H9 (cell line): ENCODE data around the gene CACNG6. TPM values are rescaled to one million over a fixed set of nuclear protein-coding genes. Genes with fewer than 3 reads are reported as not detected.

Experiments used
- DNase-seq: peaks from one replicate; pipeline ENCODE4 v3.0.0-alpha.2; 2017
- H2AFZ ChIP-seq: one replicate; pipeline ENCODE4 v1.6.1; 2013; ENCODE audit warnings: mild to moderate bottlenecking, low read length, control low read depth, moderate library complexity
- H2AK5ac ChIP-seq: 2 replicates; pipeline ENCODE4 v1.6.1; 2013; ENCODE audit warnings: low read length, control low read depth, mixed read lengths; ENCODE audit not compliant: insufficient read length
- H2BK120ac ChIP-seq: one replicate; pipeline ENCODE4 v1.6.1; 2013; ENCODE audit warnings: low read depth, mild to moderate bottlenecking, low read length, control low read depth, inconsistent platforms; ENCODE audit not compliant: poor library complexity, severe bottlenecking
- H2BK12ac ChIP-seq: 2 replicates; pipeline ENCODE4 v1.6.1; 2013; ENCODE audit warnings: low read length, control low read depth, mixed read lengths, low read depth; ENCODE audit not compliant: insufficient read length
- H2BK15ac ChIP-seq: 2 replicates; pipeline ENCODE4 v1.6.1; 2013; ENCODE audit warnings: low read depth, low read length, control low read depth
- H2BK20ac ChIP-seq: one replicate; pipeline ENCODE4 v1.6.1; 2013; ENCODE audit warnings: low read depth, mild to moderate bottlenecking, low read length, control low read depth, inconsistent platforms; ENCODE audit not compliant: poor library complexity, severe bottlenecking
- H2BK5ac ChIP-seq: 2 replicates; pipeline ENCODE4 v1.6.1; 2013; ENCODE audit warnings: low read length, control low read depth, mixed read lengths; ENCODE audit not compliant: insufficient read length
- H3K14ac ChIP-seq: 2 replicates; pipeline ENCODE4 v1.6.1; 2013; ENCODE audit warnings: low read length, control low read depth; ENCODE audit not compliant: insufficient read depth
- H3K18ac ChIP-seq: 2 replicates; pipeline ENCODE4 v1.6.1; 2013; ENCODE audit warnings: low read depth, mild to moderate bottlenecking, mixed read lengths, low read length, control low read depth; ENCODE audit not compliant: insufficient read length
- H3K23ac ChIP-seq: 2 replicates; pipeline ENCODE4 v1.6.1; 2013; ENCODE audit warnings: low read length, control low read depth, mixed read lengths, low read depth; ENCODE audit not compliant: insufficient read length
- H3K23me2 ChIP-seq: 2 replicates; pipeline ENCODE4 v1.6.1; 2013; ENCODE audit warnings: low read depth, mild to moderate bottlenecking, mixed read lengths, low read length, control low read depth; ENCODE audit not compliant: insufficient read length, poor library complexity, severe bottlenecking
- H3K27ac ChIP-seq: 2 replicates; pipeline ENCODE4 v1.5.1; 2013; ENCODE audit warnings: low read length, control low read depth, mixed read lengths, low read depth; ENCODE audit not compliant: insufficient read length
- H3K27me3 ChIP-seq: 2 replicates; pipeline ENCODE4 v1.6.1; 2013; ENCODE audit warnings: low read length, control low read depth, inconsistent platforms; ENCODE audit not compliant: insufficient read depth
- H3K4ac ChIP-seq: 2 replicates; pipeline ENCODE4 v1.6.1; 2013; ENCODE audit warnings: low read depth, mild to moderate bottlenecking, control low read depth, inconsistent platforms, low read length, moderate library complexity
- H3K4me1 ChIP-seq: 2 replicates; pipeline ENCODE4 v1.6.1; 2013; ENCODE audit warnings: low read length, control low read depth, inconsistent platforms; ENCODE audit not compliant: insufficient read depth
- H3K4me2 ChIP-seq: 2 replicates; pipeline ENCODE4 v1.6.1; 2013; ENCODE audit warnings: low read length, control low read depth, mixed read lengths; ENCODE audit not compliant: insufficient read length, insufficient read depth
- H3K56ac ChIP-seq: 2 replicates; pipeline ENCODE4 v1.6.1; 2013; ENCODE audit warnings: low read depth, mild to moderate bottlenecking, mixed read lengths, low read length, control low read depth; ENCODE audit not compliant: insufficient read length
- H3K79me1 ChIP-seq: 2 replicates; pipeline ENCODE4 v1.6.1; 2013; ENCODE audit warnings: low read depth, mild to moderate bottlenecking, moderate library complexity, low read length, control low read depth, inconsistent platforms; ENCODE audit not compliant: insufficient read depth, poor library complexity, severe bottlenecking
- H3K79me2 ChIP-seq: 2 replicates; pipeline ENCODE4 v1.6.1; 2013; ENCODE audit warnings: low read length, control low read depth, inconsistent platforms; ENCODE audit not compliant: insufficient read depth
- H3K9ac ChIP-seq: 2 replicates; pipeline ENCODE4 v1.6.1; 2013; ENCODE audit warnings: low read length, control low read depth, mixed read lengths; ENCODE audit not compliant: insufficient read length; ENCODE audit errors: extremely low read depth
- H3K9me3 ChIP-seq: one replicate; pipeline ENCODE4 v1.6.1; 2013; ENCODE audit warnings: low read depth, low read length, inconsistent platforms; ENCODE audit not compliant: control insufficient read depth
- H3T11ph ChIP-seq: one replicate; pipeline ENCODE4 v1.6.1; 2013; ENCODE audit warnings: mild to moderate bottlenecking, low read length, control low read depth, inconsistent platforms
- H4K20me1 ChIP-seq: one replicate; pipeline ENCODE4 v1.6.1; 2013; ENCODE audit not compliant: control insufficient read depth, insufficient read length, insufficient read depth
- H4K5ac ChIP-seq: 2 replicates; pipeline ENCODE4 v1.6.1; 2013; ENCODE audit warnings: low read depth, mild to moderate bottlenecking, mixed read lengths, low read length, control low read depth; ENCODE audit not compliant: insufficient read length
- H4K8ac ChIP-seq: replicated peaks from 2 replicates; pipeline ENCODE4 v1.6.1; 2013; ENCODE audit warnings: low read length, control low read depth, mixed read lengths, low read depth; ENCODE audit not compliant: insufficient read length
- H4K91ac ChIP-seq: 2 replicates; pipeline ENCODE4 v1.6.1; 2013; ENCODE audit warnings: low read depth, mild to moderate bottlenecking, moderate library complexity, mixed read lengths, low read length, control low read depth; ENCODE audit not compliant: insufficient read length
- H3K27ac Mint-ChIP-seq, 3 experiments: 2 replicates in 2 of 3; 3 replicates in 1 of 3; pipeline ENCODE4 v1.8.0; 2020 to 2021; ENCODE audit warnings: mixed read lengths in 3 of 3, mild to moderate bottlenecking in 1 of 3, moderate library complexity in 1 of 3
- H3K27me3 Mint-ChIP-seq: 2 replicates; pipeline ENCODE4 v1.8.0; 2021; ENCODE audit warnings: low read depth, mild to moderate bottlenecking, moderate library complexity, mixed read lengths
- H3K36me3 Mint-ChIP-seq, 3 experiments: 2 replicates in 2 of 3; 3 replicates in 1 of 3; pipeline ENCODE4 v1.8.0; 2020 to 2021; ENCODE audit warnings: low read depth in 3 of 3, mixed read lengths in 3 of 3; ENCODE audit not compliant: insufficient read depth in 1 of 3
- H3K4me1 Mint-ChIP-seq, 2 experiments: 2 replicates each; pipeline ENCODE4 v1.8.0; 2020; ENCODE audit warnings: mixed read lengths in 2 of 2
- H3K4me3 Mint-ChIP-seq, 2 experiments: 2 replicates in 1 of 2; 3 replicates in 1 of 2; pipeline ENCODE4 v1.8.0; 2020 to 2021; ENCODE audit warnings: mild to moderate bottlenecking in 2 of 2, mixed read lengths in 2 of 2, moderate library complexity in 1 of 2
- H3K9me3 Mint-ChIP-seq, 2 experiments: 2 replicates in 1 of 2; 3 replicates in 1 of 2; pipeline ENCODE4 v1.8.0; 2020; ENCODE audit warnings: mild to moderate bottlenecking in 2 of 2, mixed read lengths in 2 of 2, moderate library complexity in 1 of 2
- WGBS: extraction: QIAGEN DNeasy Blood & Tissue Kit; methylation state at CpG from one replicate; pipeline ENCODE4 v1.1.7; 2013; ENCODE audit warnings: missing lambda C conversion rate, low lambda C conversion rate, mixed read lengths; ENCODE audit not compliant: insufficient read length; ENCODE audit errors: extremely low coverage; 5-methylcytosine and 5-hydroxymethylcytosine counted together
- total RNA-seq: library from RNA; stranded (reverse); gene quantifications from 2 replicates; pipeline ENCODE4 v1.2.1, GENCODE V29; 2021
- TF ChIP-seq, protein P1 (sequence below): fragments of 200-600 bp; sonication (generic); conservative IDR thresholded peaks from 3 replicates; pipeline ENCODE4 v1.8.0; 2021; ENCODE audit warnings: antibody characterized with exemption, mild to moderate bottlenecking

CACNG6 gene
- total RNA-seq, 1 experiment from 2014 or later: 1.6 TPM

DNA sequence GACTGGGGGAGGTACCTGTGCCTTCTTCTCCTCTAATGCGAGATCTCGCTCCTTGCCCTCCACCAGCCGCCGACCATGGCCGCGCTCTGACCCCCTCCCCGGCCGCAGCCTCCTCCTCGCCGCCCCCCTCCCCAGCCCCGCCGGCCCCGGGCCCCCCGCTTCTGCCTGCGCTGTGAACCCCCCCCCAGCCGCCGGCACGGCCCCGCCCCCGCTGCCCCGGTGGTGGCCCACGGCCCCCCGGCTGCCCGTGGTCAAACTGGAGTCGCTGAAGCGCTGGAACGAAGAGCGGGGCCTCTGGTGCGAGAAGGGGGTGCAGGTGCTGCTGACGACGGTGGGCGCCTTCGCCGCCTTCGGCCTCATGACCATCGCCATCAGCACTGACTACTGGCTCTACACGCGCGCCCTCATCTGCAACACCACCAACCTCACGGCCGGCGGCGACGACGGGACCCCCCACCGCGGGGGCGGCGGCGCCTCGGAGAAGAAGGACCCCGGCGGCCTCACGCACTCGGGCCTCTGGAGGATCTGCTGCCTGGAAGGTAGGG, 28.5 kb upstream of the CACNG6 start, which contains the start of gene CACNG8:
Gene CACNG8, plus strand, starts transcription at position 51 of the 545 bp plus-strand sequence.
- Histone ChIP-seq H3K23ac (no peak within 1 kb of the TSS), H2AK5ac (no peak within 1 kb of the TSS), H3K56ac (no peak within 1 kb of the TSS), H4K91ac (no peak within 1 kb of the TSS), H2AFZ (no peak within 1 kb of the TSS), H2BK12ac (no peak within 1 kb of the TSS), H3K4me2 (peak within 1 kb of the TSS; percentile 99), H3K27ac (no peak within 1 kb of the TSS), H4K20me1 (no peaks in the 10 kb centered on the region), H3K4ac (no peak within 1 kb of the TSS), H3K14ac (peak within 1 kb of the TSS; percentile 74; the same call in 1 of the 2 replicates), H3K4me1 (0 out of 2 replicates have a peak, but pooled peaks cover under 1% of the 10 kb centered on the region), H3T11ph (no peak within 1 kb of the TSS), H2BK15ac (no peak within 1 kb of the TSS), H2BK20ac (no peak within 1 kb of the TSS), H2BK120ac (no peak within 1 kb of the TSS), H2BK5ac (no peak within 1 kb of the TSS), H3K9me3 (no peaks in the 10 kb centered on the region), H3K18ac (peak within 1 kb of the TSS; percentile 17), H3K23me2 (peaks cover 34% of the 10 kb centered on the region), H3K27me3 (no peaks in the 10 kb centered on the region; the same call in 1 of the 2 replicates), H3K9ac (no peak within 1 kb of the TSS), H3K79me1 (no peaks in the 10 kb centered on the region), H4K5ac (no peak within 1 kb of the TSS), H4K8ac (no peak within 1 kb of the TSS), H3K79me2 (no peaks in the 10 kb centered on the region)
- no peak for DNase-seq
- WGBS: no CpG with 5 or more reads among the region's 55 CpGs
- Mint-ChIP-seq H3K4me3 (peak within 1 kb of the TSS; percentile 66 to 94), H3K36me3 (peaks cover 21 to 35% (median 24%) of the 10 kb centered on the region in 3 experiments), H3K27ac (no peak within 1 kb of the TSS), H3K27me3 (peaks cover 71% of the 10 kb centered on the region), H3K4me1 (peaks cover 40 to 49% of the 10 kb centered on the region in 2 experiments), H3K9me3 (no peaks in the 10 kb centered on the region)
- TF ChIP-seq, protein P1, sequence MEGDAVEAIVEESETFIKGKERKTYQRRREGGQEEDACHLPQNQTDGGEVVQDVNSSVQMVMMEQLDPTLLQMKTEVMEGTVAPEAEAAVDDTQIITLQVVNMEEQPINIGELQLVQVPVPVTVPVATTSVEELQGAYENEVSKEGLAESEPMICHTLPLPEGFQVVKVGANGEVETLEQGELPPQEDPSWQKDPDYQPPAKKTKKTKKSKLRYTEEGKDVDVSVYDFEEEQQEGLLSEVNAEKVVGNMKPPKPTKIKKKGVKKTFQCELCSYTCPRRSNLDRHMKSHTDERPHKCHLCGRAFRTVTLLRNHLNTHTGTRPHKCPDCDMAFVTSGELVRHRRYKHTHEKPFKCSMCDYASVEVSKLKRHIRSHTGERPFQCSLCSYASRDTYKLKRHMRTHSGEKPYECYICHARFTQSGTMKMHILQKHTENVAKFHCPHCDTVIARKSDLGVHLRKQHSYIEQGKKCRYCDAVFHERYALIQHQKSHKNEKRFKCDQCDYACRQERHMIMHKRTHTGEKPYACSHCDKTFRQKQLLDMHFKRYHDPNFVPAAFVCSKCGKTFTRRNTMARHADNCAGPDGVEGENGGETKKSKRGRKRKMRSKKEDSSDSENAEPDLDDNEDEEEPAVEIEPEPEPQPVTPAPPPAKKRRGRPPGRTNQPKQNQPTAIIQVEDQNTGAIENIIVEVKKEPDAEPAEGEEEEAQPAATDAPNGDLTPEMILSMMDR: no peak
